HFF-Myc (cell line): Measurements from ENCODE around the gene PA2G4.

ENCODE experiments used
- DNase-seq: peaks from one replicate; pipeline ENCODE4 v3.0.0-alpha.2; 2011; ENCODE audit warnings: low read depth; ENCODE audit errors: extremely low read depth
- H3K4me3 ChIP-seq: replicated peaks from 2 replicates; pipeline ENCODE4 v1.5.1; 2011; ENCODE audit warnings: low read depth, mild to moderate bottlenecking, control low read depth, low read length
- CTCF ChIP-seq: IDR thresholded peaks from 2 replicates; pipeline ENCODE4 v1.5.1; 2012; ENCODE audit warnings: mild to moderate bottlenecking, low read depth, low read length, control low read depth; ENCODE audit errors: missing control alignments

PA2G4 gene

DNA sequence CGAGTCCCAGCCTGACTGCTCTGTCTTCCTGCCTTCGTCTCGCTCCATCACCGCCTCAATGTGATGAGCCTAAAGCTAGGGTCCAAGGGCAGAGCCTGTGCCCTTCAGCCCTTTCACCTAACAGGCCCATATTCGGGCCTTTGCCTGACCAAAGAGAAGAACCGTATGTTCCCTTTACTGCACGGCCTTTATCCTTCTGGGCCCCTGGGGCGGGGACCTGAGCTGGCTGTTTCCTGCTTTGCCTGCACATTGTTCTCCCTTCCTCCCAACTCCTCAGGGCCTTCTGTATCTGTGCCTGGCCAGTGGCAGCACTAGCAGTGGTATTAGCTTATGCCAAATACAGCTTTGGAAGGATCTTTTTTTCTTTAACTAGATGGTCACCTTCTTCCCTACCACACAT, 39.5 kb downstream of the PA2G4 start:
- no peak for TF ChIP-seq CTCF
- H3K4me3 ChIP-seq = no peak overlapping the region
- no peak for DNase-seq

- DNase-seq = no peak
- TF ChIP-seq CTCF = no peak
- no peak overlapping the region for H3K4me3 ChIP-seq
Observed at GRCh38 chr12:56145217-56145616, 40.9 kb downstream of the PA2G4 start.

- no peak overlapping the region for H3K4me3 ChIP-seq
- no peak for TF ChIP-seq CTCF
- no peak for DNase-seq
Observed at GRCh38 chr12:56146492-56147460, 42.4 kb downstream of the PA2G4 start.

GRCh38 chr12:56150563-56150962, 46.2 kb downstream of the PA2G4 start:
- H3K4me3 ChIP-seq = no peak overlapping the region
- DNase-seq = no peak
- TF ChIP-seq CTCF = no peak

- no peak for DNase-seq
- peak overlapping the region; percentile 80 for H3K4me3 ChIP-seq
- peak; percentile 28 for TF ChIP-seq CTCF
Observed at GRCh38 chr12:56151672-56152131, 47.3 kb downstream of the PA2G4 start.

DNA sequence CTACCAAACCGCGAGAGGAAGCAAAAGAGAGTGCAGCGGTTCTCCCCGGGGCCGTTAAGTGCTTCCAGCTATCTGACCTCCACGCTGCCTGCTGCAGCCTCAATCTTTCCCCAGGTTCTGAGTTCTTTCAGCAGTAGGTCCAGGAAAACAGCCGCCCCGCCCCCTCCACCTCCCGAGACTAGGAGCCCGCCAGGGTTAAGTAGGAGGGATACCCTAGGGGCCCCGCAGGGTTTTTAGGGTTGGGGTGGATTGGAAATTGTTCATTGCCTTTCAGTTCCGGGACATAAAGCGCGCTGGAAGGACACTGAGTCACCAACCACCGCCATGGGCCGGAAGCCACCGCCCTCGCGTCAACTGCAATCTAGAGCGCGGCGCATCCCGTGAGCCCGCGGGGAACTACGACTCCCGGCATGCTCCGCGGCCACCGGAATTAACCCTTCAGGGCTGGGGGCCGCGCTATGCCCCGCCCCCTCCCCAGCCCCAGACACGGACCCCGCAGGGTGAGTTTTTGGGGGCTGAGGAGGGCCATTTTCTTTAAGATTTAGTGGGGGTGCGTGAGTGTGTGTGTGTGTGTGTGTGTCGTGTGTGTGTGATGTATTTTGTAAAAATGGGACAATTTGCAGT, 47.9 kb downstream of the PA2G4 start, which contains the start of gene MYL6B:
TSS of gene MYL6B (plus strand) at position 456 of the 624 bp plus-strand sequence. CDS start 1,332 bp downstream, outside the sequence.
- TF ChIP-seq CTCF = no peak
- peak; percentile 75 for DNase-seq
- peak within 1 kb of the TSS; percentile 80 for H3K4me3 ChIP-seq
